ENCODE results near the gene MARCHF5. TPM values are rescaled to one million over a fixed set of nuclear protein-coding genes. Genes with fewer than 3 reads are reported as not detected.
A peak's percentile ranks its signal among the peaks of the same experiment; 100 is the strongest.

Gene MARCHF5, protein sequence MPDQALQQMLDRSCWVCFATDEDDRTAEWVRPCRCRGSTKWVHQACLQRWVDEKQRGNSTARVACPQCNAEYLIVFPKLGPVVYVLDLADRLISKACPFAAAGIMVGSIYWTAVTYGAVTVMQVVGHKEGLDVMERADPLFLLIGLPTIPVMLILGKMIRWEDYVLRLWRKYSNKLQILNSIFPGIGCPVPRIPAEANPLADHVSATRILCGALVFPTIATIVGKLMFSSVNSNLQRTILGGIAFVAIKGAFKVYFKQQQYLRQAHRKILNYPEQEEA
- 10 to 100 TPM; 36.2 to 48.2 (median 41.2) TPM for total RNA-seq (2021; fragmentation: NEBNext Ultra II Directional; extraction: Animal tissue kit (Norgen Biotek cat#: 25700))
- long read RNA-seq, transcript MARCH5-201 (6 exons, 3,926 nt) = major isoform, 69 of 81 reads
- long read RNA-seq, partial matches to known transcripts = 9 of 81 reads
- long read RNA-seq, other reads (novel, unspliced or antisense) = 3 of 81 reads

DNA sequence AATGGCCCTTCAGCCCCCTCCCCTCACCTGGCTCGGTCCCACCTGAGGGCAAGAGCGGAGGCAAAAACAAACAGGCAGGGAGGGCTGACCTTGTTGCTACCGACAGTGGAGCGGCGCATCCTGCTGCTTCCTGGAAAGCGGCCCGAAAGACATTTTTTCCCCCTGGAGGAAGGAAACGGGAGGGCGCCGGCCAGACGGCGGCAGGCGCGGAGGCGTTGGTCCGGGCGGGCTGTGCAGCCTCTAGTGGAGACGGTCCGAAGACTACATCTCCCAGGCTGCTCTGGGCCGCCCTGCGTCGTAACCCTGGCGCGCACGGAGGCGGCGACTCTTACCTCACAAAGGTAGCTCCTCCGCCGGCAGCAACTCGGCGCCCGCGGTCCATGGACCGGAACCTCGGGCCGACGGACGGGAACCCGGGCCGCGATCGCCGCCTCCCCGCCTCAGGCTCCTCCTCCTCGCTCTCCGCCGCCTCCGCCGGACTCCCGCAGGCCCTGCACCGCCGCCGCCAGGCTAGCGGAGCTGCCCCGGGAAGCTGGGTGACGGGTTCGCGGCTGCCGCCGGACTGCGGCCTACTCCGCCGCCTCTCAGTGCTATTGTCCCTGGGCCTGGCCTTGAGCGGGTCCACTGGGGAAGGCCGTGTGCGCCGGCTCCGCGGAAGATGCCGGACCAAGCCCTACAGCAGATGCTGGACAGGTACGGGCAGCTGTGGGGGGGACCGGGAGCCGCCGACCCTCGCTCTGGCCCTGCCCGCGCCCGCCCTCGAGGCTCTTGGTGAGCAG, at the start of gene MARCHF5, which contains the start of gene CPEB3:
Gene MARCHF5, plus strand, starts transcription at position 331 of the 779 bp plus-strand sequence. Its CDS starts 328 bp downstream, at position 659.
Gene CPEB3, minus strand, starts transcription at position 242 of the 779 bp plus-strand sequence. CDS start 50,728 bp downstream, outside the sequence.
- Mint-ChIP-seq H3K4me1 (ENCODE audit: low read depth) (peaks cover 33% of the 10 kb centered on the region), H3K9me3 (no peaks in the 10 kb centered on the region), H3K4me3 (peak within 1 kb of the TSS; percentile 95), H3K27me3 (ENCODE audit: insufficient read depth) (peaks cover 2% of the 10 kb centered on the region), H3K27ac (peak within 1 kb of the TSS; percentile 84), H3K36me3 (ENCODE audit: low read depth) (peaks cover 10% of the 10 kb centered on the region)
- DNase-seq = peak; percentile 97
- TF ChIP-seq CTCF (IDR thresholded peaks at IDR 0.05) = peak; percentile 82

- Mint-ChIP-seq H3K9me3 (no peaks in the 10 kb centered on the region), H3K36me3 (ENCODE audit: low read depth) (0 out of 2 replicates have a peak, but pooled peaks cover 4% of the 10 kb centered on the region), H3K27ac (peak overlapping the region; percentile 79), H3K4me1 (ENCODE audit: low read depth) (peaks cover 35% of the 10 kb centered on the region), H3K4me3 (peak overlapping the region; percentile 93), H3K27me3 (ENCODE audit: insufficient read depth) (no peaks in the 10 kb centered on the region)
- no peak for TF ChIP-seq CTCF (IDR thresholded peaks at IDR 0.05)
- DNase-seq = no peak
Measured at GRCh38 chr10:92241501-92241900, 49.5 kb upstream of the MARCHF5 start.

DNA sequence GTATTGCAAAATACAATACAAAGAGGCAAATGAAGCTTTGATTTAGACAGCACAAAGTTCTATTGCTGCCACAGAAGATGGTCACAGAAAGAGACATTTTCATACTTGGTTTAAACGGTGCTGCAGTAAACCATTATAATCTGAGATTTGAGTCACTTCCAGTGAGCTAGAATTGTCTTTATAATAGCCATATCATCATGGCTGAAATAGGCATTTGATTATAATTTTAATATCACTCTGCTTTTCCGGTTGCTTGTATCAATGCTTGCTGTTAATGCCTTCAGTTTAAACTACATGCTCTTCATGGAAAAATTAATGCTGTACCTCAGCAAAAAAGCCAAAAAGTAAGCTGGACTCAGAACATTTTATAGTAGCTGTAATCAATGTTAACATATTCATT, 48.6 kb upstream of the MARCHF5 start:
- Mint-ChIP-seq H3K4me3 (no peak overlapping the region), H3K27me3 (ENCODE audit: insufficient read depth) (no peaks in the 10 kb centered on the region), H3K4me1 (ENCODE audit: low read depth) (peaks cover 35% of the 10 kb centered on the region), H3K36me3 (ENCODE audit: low read depth) (0 out of 2 replicates have a peak, but pooled peaks cover 4% of the 10 kb centered on the region), H3K27ac (no peak overlapping the region), H3K9me3 (no peaks in the 10 kb centered on the region)
- TF ChIP-seq CTCF (IDR thresholded peaks at IDR 0.05) = no peak
- DNase-seq = no peak

GRCh38 chr10:92242910-92243671, 47.9 kb upstream of the MARCHF5 start:
- Mint-ChIP-seq H3K4me3 (peak overlapping the region; percentile 80; the same call in 1 of the 2 replicates), H3K9me3 (no peaks in the 10 kb centered on the region), H3K4me1 (ENCODE audit: low read depth) (peaks cover 32% of the 10 kb centered on the region), H3K27ac (peak overlapping the region; percentile 22; the same call in 1 of the 2 replicates), H3K27me3 (ENCODE audit: insufficient read depth) (no peaks in the 10 kb centered on the region), H3K36me3 (ENCODE audit: low read depth) (0 out of 2 replicates have a peak, but pooled peaks cover 2% of the 10 kb centered on the region)
- TF ChIP-seq CTCF (IDR thresholded peaks at IDR 0.05) = no peak
- peak; percentile 27 for DNase-seq

DNA sequence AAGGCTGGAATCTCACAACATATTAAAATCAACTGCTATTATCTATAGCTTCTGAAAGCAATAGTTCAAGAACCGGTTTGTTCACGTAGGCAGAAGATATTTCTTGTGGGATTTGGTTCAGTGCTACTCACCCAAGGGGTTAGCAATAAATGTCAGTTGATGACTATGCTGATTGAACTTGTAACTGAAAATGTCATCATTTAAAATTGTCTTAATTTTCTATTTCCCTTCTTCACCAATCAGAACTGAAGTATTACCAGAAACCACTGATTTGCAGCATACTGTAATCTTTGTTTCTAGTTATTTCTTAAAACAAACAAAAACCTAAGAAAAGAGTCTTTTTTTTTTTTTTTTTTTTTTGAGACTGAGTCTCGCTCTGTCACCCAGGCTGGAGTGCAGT, 46.2 kb upstream of the MARCHF5 start:
- H3K36me3 Mint-ChIP-seq (ENCODE audit: low read depth) = no peaks in the 10 kb centered on the region
- no peaks in the 10 kb centered on the region for H3K27me3 Mint-ChIP-seq (ENCODE audit: insufficient read depth)
- no peak overlapping the region for H3K27ac Mint-ChIP-seq
- no peak overlapping the region for H3K4me3 Mint-ChIP-seq
- no peak for TF ChIP-seq CTCF (IDR thresholded peaks at IDR 0.05)
- H3K4me1 Mint-ChIP-seq (ENCODE audit: low read depth) = peaks cover 19% of the 10 kb centered on the region
- no peaks in the 10 kb centered on the region for H3K9me3 Mint-ChIP-seq
- no peak for DNase-seq

Data from HFFc6 (cell line).